T-cell (primary cell): ENCODE measurements around the gene RFX2. TPM values are rescaled to one million over a fixed set of nuclear protein-coding genes. Genes with fewer than 3 reads are reported as not detected.
A peak's percentile ranks its signal among the peaks of the same experiment; 100 is the strongest.

Source experiments
- ATAC-seq, 4 experiments: fragments of 200-7000 bp in 3 of 4; fragments of 150-1000 bp in 1 of 4; cut with Tn5 transposase; replicated peaks in 1 of 4; 1 replicate in 3 of 4; 2 replicates in 1 of 4; pipeline ENCODE4 v1.10.0; 2021; ENCODE audit warnings: moderate library complexity in 3 of 4, mild to moderate bottlenecking in 2 of 4, moderate number of reproducible peaks in 1 of 4
- CTCF ChIA-PET, 2 donors: fragments of 300-600 bp; sonication (Branson Sonifier 250); formaldehyde crosslinking; loops; one replicate each; lab custom pipeline; 2022; ENCODE audit warnings: antibody characterized with exemption in 2 of 2; lab: Charles Lee
- POLR2A ChIA-PET, 2 donors: fragments of 300-600 bp; sonication (Branson Sonifier 250); formaldehyde crosslinking; loops; one replicate each; lab custom pipeline; 2022; ENCODE audit warnings: antibody characterized with exemption in 2 of 2; lab: Charles Lee
- DNase-seq, 35 experiments: peaks; one replicate each; pipeline versions ENCODE4 v3.0.0 to v3.0.0-alpha.2; 2013 to 2023
- H3K27ac ChIP-seq: one replicate; pipeline ENCODE4 v1.5.1; 2013; ENCODE audit warnings: low read length
- H3K27me3 ChIP-seq, 2 experiments: replicated peaks in 1 of 2; 1 replicate in 1 of 2; 2 replicates in 1 of 2; pipeline versions ENCODE4 v1.6.1 to v1.7.0; 2013; ENCODE audit warnings: low read length in 1 of 2, mixed read lengths in 1 of 2; ENCODE audit not compliant: control insufficient read depth in 2 of 2, insufficient read depth in 2 of 2; ENCODE audit errors: extremely low read depth in 1 of 2
- H3K36me3 ChIP-seq, 2 donors: 1 replicate in 1 of 2; 2 replicates in 1 of 2; pipeline versions ENCODE4 v1.6.1 to v1.7.0; 2013; ENCODE audit warnings: low read length in 1 of 2; ENCODE audit not compliant: control insufficient read depth in 2 of 2, insufficient read depth in 1 of 2; ENCODE audit errors: extremely low read depth in 1 of 2
- H3K4me1 ChIP-seq, 2 experiments: 1 replicate in 1 of 2; 2 replicates in 1 of 2; pipeline versions ENCODE4 v1.6.1 to v1.7.0; 2013; ENCODE audit warnings: low read length in 2 of 2, mixed read lengths in 1 of 2; ENCODE audit not compliant: insufficient read depth in 2 of 2, control insufficient read depth in 1 of 2; ENCODE audit errors: extremely low read depth in 1 of 2
- H3K4me3 ChIP-seq, 2 donors: 1 replicate in 1 of 2; 2 replicates in 1 of 2; pipeline versions ENCODE4 v1.5.1 to v1.7.0; 2013; ENCODE audit warnings: mild to moderate bottlenecking in 2 of 2, low read length in 1 of 2, moderate library complexity in 1 of 2; ENCODE audit not compliant: control insufficient read depth in 1 of 2; ENCODE audit errors: extremely low read depth in 1 of 2
- H3K9me3 ChIP-seq: 2 replicates; pipeline ENCODE4 v1.7.0; 2013
- H3K27ac Mint-ChIP-seq, 2 donors: one replicate each; pipeline ENCODE4 v1.8.0; 2020 to 2021; ENCODE audit warnings: mild to moderate bottlenecking in 2 of 2, mixed read lengths in 2 of 2
- H3K27me3 Mint-ChIP-seq, 2 donors: one replicate each; pipeline ENCODE4 v1.8.0; 2021 to 2022; ENCODE audit warnings: mixed read lengths in 2 of 2
- H3K36me3 Mint-ChIP-seq: one replicate; pipeline ENCODE4 v1.8.0; 2021; ENCODE audit warnings: mixed read lengths
- H3K4me1 Mint-ChIP-seq, 3 donors: one replicate each; pipeline ENCODE4 v1.8.0; 2020 to 2022; ENCODE audit warnings: mixed read lengths in 3 of 3, mild to moderate bottlenecking in 1 of 3
- H3K4me3 Mint-ChIP-seq, 3 donors: one replicate each; pipeline ENCODE4 v1.8.0; 2020 to 2022; ENCODE audit warnings: mild to moderate bottlenecking in 3 of 3, mixed read lengths in 3 of 3, moderate library complexity in 3 of 3
- H3K9me3 Mint-ChIP-seq, 3 donors: one replicate each; pipeline ENCODE4 v1.8.0; 2020 to 2022; ENCODE audit warnings: mixed read lengths in 3 of 3
- WGBS: methylation state at CpG from one replicate; pipeline ENCODE4 v1.1.5; 2013; ENCODE audit warnings: missing lambda C conversion rate; ENCODE audit not compliant: insufficient coverage; 5-methylcytosine and 5-hydroxymethylcytosine counted together
- total RNA-seq, 35 experiments: library from RNA in 6 of 35; stranded (reverse) in 6 of 35; fragments of 120-200 nt in 1 of 35; gene quantifications; one replicate each; pipeline versions ENCODE4 v1.2.1 to v1.2.4 and lab custom pipeline; 2013 to 2026

Gene RFX2
- total RNA-seq, 5 donors from 2014 or later (not counting 1 experiment from before 2014, with no cell fraction given): 4.7 to 11.6 (median 7.8) TPM

GRCh38 chr19:6095760-6096159 is 14.5 kb downstream of the RFX2 start:
- ChIA-PET POLR2A (interaction anchor here in 1 of 2 donors (0.5 kb wide), 1 partner anchor 18 kb away, joined by 4 read pairs; no protein-coding TSS in a partner anchor), CTCF (no interaction called here)
- Histone ChIP-seq H3K36me3 (no peaks in the 10 kb centered on the region), H3K27ac (no peak overlapping the region), H3K4me1 (peaks cover 4 to 6% of the 10 kb centered on the region in 2 experiments), H3K4me3 (no peak overlapping the region), H3K9me3 (no peaks in the 10 kb centered on the region), H3K27me3 (no peaks in the 10 kb centered on the region)
- no peaks in the 10 kb centered on the region for H3K27me3 Mint-ChIP-seq
- DNase-seq (no peak), ATAC-seq (no peak)
- peaks cover 9 to 12% (median 9%) of the 10 kb centered on the region in 3 donors for H3K4me1 Mint-ChIP-seq
- peaks cover 0 to 6% (median 0%) of the 10 kb centered on the region in 3 donors for H3K9me3 Mint-ChIP-seq
- no CpG with 5 or more reads among the region's 4 CpGs for WGBS
- no peak overlapping the region for H3K4me3 Mint-ChIP-seq
- no peaks in the 10 kb centered on the region for H3K36me3 Mint-ChIP-seq
- no peak overlapping the region for H3K27ac Mint-ChIP-seq

GRCh38 chr19:6092329-6093286 is 17.7 kb downstream of the RFX2 start:
- CTCF ChIA-PET: interaction anchor here in 1 of 2 donors (0.6 kb wide), 1 partner anchor 46 kb away, joined by 3 read pairs; no protein-coding TSS in a partner anchor
- 88% methylated on average over 34 of the region's 40 CpGs for WGBS

GRCh38 chr19:6091771-6092291 is 18.5 kb downstream of the RFX2 start:
- ChIA-PET POLR2A (no interaction called here), CTCF (no interaction called here)
- no peak overlapping the region for H3K27ac Mint-ChIP-seq
- Histone ChIP-seq H3K27ac (no peak overlapping the region), H3K36me3 (peaks cover 0 to 5% of the 10 kb centered on the region in 2 donors), H3K9me3 (no peaks in the 10 kb centered on the region), H3K4me1 (peaks cover 6 to 14% of the 10 kb centered on the region in 2 experiments), H3K27me3 (peaks cover 0 to 12% of the 10 kb centered on the region in 2 experiments), H3K4me3 (no peak overlapping the region)
- WGBS: 96% methylated on average over 4 of the region's 8 CpGs
- DNase-seq (no peak), ATAC-seq (no peak)
- H3K4me3 Mint-ChIP-seq: no peak overlapping the region
- H3K9me3 Mint-ChIP-seq: no peaks in the 10 kb centered on the region
- peaks cover 15 to 17% (median 16%) of the 10 kb centered on the region in 3 donors for H3K4me1 Mint-ChIP-seq
- H3K27me3 Mint-ChIP-seq: no peaks in the 10 kb centered on the region
- no peaks in the 10 kb centered on the region for H3K36me3 Mint-ChIP-seq

More at GRCh38 chr19:6092329-6093286, 17.7 kb downstream of the RFX2 start:
- DNase-seq (no peak), ATAC-seq (no peak)
- H3K4me3 Mint-ChIP-seq: no peak overlapping the region
- H3K27me3 Mint-ChIP-seq: no peaks in the 10 kb centered on the region
- POLR2A ChIA-PET: no interaction called here
- Histone ChIP-seq H3K27me3 (peaks cover 0 to 6% of the 10 kb centered on the region in 2 experiments), H3K4me1 (peaks cover 2 to 6% of the 10 kb centered on the region in 2 experiments), H3K4me3 (no peak overlapping the region), H3K9me3 (no peaks in the 10 kb centered on the region), H3K36me3 (peaks cover 0 to 5% of the 10 kb centered on the region in 2 donors), H3K27ac (no peak overlapping the region)
- H3K4me1 Mint-ChIP-seq: peaks cover 7 to 9% (median 8%) of the 10 kb centered on the region in 3 donors
- no peaks in the 10 kb centered on the region for H3K36me3 Mint-ChIP-seq
- no peaks in the 10 kb centered on the region for H3K9me3 Mint-ChIP-seq
- no peak overlapping the region for H3K27ac Mint-ChIP-seq

- H3K27me3 ChIP-seq: peaks cover 0 to 15% of the 10 kb centered on the region in 2 experiments
- ATAC-seq: no peak
- peaks cover 0 to 5% of the 10 kb centered on the region in 2 donors for H3K36me3 ChIP-seq
- Mint-ChIP-seq H3K4me1 (peaks cover 22 to 24% (median 23%) of the 10 kb centered on the region in 3 donors), H3K4me3 (no peak overlapping the region), H3K27me3 (no peaks in the 10 kb centered on the region), H3K36me3 (no peaks in the 10 kb centered on the region), H3K9me3 (no peaks in the 10 kb centered on the region), H3K27ac (no peak overlapping the region)
- WGBS: 90% methylated on average over 2 of the region's 3 CpGs
- DNase-seq: no peak
- peaks cover 15 to 18% of the 10 kb centered on the region in 2 experiments for H3K4me1 ChIP-seq
- no peak overlapping the region for H3K4me3 ChIP-seq
- ChIA-PET POLR2A (interaction anchor here in 1 of 2 donors (0.6 kb wide), 1 partner anchor 1941 kb away, joined by 6 read pairs; no protein-coding TSS in a partner anchor), CTCF (interaction anchor here (0.6 to 1.0 kb wide), 4 partner anchors 8 to 430 kb away, joined by 3 to 5 read pairs (median 3); no protein-coding TSS in a partner anchor)
- no peak overlapping the region for H3K27ac ChIP-seq
- no peaks in the 10 kb centered on the region for H3K9me3 ChIP-seq
Measured at GRCh38 chr19:6090634-6091033, 19.7 kb downstream of the RFX2 start.

GRCh38 chr19:6088602-6089049 is 21.7 kb downstream of the RFX2 start:
- peaks cover 0 to 7% of the 10 kb centered on the region in 2 donors for H3K36me3 ChIP-seq
- ATAC-seq: no peak
- ChIA-PET POLR2A (no interaction called here), CTCF (no interaction called here)
- Mint-ChIP-seq H3K4me1 (peaks cover 22 to 24% (median 23%) of the 10 kb centered on the region in 3 donors), H3K36me3 (no peaks in the 10 kb centered on the region), H3K27me3 (no peaks in the 10 kb centered on the region), H3K27ac (peak overlapping the region in 1 of 2 donors; percentile 5), H3K4me3 (peak overlapping the region in 1 of 3 donors; percentile 72), H3K9me3 (no peaks in the 10 kb centered on the region)
- no peak overlapping the region for H3K4me3 ChIP-seq
- WGBS: no CpG with 5 or more reads among the region's 3 CpGs
- H3K27me3 ChIP-seq: peaks cover 0 to 15% of the 10 kb centered on the region in 2 experiments
- peaks cover 15 to 18% of the 10 kb centered on the region in 2 experiments for H3K4me1 ChIP-seq
- no peaks in the 10 kb centered on the region for H3K9me3 ChIP-seq
- no peak overlapping the region for H3K27ac ChIP-seq
- no peak for DNase-seq

- DNase-seq: peak in 9 of 35 experiments; percentile 20 to 59 (median 41)
- Histone ChIP-seq H3K27me3 (peaks cover 0 to 15% of the 10 kb centered on the region in 2 experiments), H3K36me3 (peaks cover 0 to 7% of the 10 kb centered on the region in 2 donors), H3K9me3 (no peaks in the 10 kb centered on the region), H3K4me3 (peak overlapping the region; percentile 23 to 53), H3K27ac (peak overlapping the region; percentile 44), H3K4me1 (peaks cover 15 to 18% of the 10 kb centered on the region in 2 experiments)
- Mint-ChIP-seq H3K27ac (peak overlapping the region; percentile 85 to 92), H3K4me3 (peak overlapping the region; percentile 63 to 72 (median 70)), H3K36me3 (no peaks in the 10 kb centered on the region), H3K27me3 (no peaks in the 10 kb centered on the region), H3K9me3 (no peaks in the 10 kb centered on the region), H3K4me1 (peaks cover 22 to 24% (median 23%) of the 10 kb centered on the region in 3 donors)
- WGBS: 0% methylated on average over 3 of the region's 9 CpGs
- POLR2A ChIA-PET: interaction anchor here in 1 of 2 donors (0.6 kb wide), 1 partner anchor 32 kb away, joined by 3 read pairs; no protein-coding TSS in a partner anchor
- ATAC-seq: peak; percentile 83 to 97 (median 92)
- CTCF ChIA-PET: no interaction called here
Measured at GRCh38 chr19:6087074-6087571, 23.2 kb downstream of the RFX2 start.
